ENCODE results near the gene PAXX. TPM values are rescaled to one million over a fixed set of nuclear protein-coding genes. Genes with fewer than 3 reads are reported as not detected.

Gene PAXX
- total RNA-seq, 1 donor: 23.6 TPM

GRCh38 chr9:137019891-137020683, 27.9 kb downstream of the PAXX start:
- Histone ChIP-seq H3K4me3 (ENCODE audit: low read length) (no peak overlapping the region), H3K4me1 (ENCODE audit: insufficient read depth, low read length) (no peaks in the 10 kb centered on the region), H3K27me3 (ENCODE audit: insufficient read depth, low read length) (no peaks in the 10 kb centered on the region), H3K9me3 (ENCODE audit: low read depth, low read length) (no peaks in the 10 kb centered on the region)

GRCh38 chr9:137020771-137021567, 28.7 kb downstream of the PAXX start:
- Histone ChIP-seq H3K27me3 (ENCODE audit: insufficient read depth, low read length) (no peaks in the 10 kb centered on the region), H3K4me1 (ENCODE audit: insufficient read depth, low read length) (no peaks in the 10 kb centered on the region), H3K4me3 (ENCODE audit: low read length) (no peak overlapping the region), H3K9me3 (ENCODE audit: low read depth, low read length) (no peaks in the 10 kb centered on the region)

DNA sequence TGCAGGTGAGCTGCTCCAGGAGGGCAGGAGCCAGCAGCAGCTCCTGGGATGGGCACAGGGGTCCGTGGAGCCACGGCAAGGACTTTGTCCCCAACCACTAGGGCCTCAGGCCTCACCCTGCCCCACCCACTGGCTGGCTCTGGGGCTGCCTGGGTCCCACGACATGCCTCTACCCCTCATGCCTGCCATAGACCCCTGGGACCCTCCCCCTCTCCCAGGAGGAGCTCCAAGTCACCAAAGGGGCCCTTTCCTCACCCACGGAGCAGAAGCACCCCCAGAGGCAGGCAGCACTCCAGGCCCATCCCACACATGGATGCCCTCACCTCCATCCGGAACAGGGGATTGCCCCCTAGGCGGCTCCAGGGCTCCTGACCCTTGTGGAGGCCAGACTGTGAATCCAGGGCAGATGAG, 29.4 kb downstream of the PAXX start:
- H3K27me3 ChIP-seq (ENCODE audit: insufficient read depth, low read length): no peaks in the 10 kb centered on the region
- no peak overlapping the region for H3K4me3 ChIP-seq (ENCODE audit: low read length)
- H3K4me1 ChIP-seq (ENCODE audit: insufficient read depth, low read length): peaks cover under 1% of the 10 kb centered on the region
- no peaks in the 10 kb centered on the region for H3K9me3 ChIP-seq (ENCODE audit: low read depth, low read length)

DNA sequence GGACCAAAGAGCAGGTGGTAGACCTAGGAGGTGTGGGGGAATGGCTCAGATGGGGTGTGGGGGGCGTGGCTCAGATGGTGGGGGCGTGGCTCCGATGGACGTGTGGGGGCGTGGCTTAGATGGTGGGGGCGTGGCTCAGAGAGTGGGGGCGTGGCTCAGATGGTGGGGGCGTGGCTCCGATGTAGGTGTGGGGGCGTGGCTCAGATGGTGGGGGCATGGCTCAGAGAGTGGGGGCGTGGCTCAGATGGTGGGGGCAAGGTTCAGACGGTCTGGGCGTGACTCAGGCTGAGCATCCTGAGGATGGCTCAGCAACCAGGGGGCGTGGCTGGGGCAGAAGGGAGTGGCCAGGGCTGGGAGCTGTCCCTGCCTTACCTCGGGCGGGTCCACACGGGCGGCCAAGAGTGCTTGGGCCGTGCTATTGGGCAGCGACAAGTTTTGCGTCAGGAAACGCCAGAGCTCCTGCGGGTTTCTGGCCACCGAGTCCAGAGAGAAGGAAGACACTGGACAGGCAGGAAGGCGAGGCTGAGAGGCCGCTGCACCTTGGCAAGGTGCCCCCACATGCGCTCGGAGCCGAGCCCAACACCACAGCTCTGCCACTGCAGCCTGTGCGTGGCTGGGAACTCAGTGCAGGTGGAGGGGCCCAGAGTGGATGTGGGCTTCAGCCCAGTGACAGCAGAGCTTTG, 29.9 kb downstream of the PAXX start:
- Histone ChIP-seq H3K27me3 (ENCODE audit: insufficient read depth, low read length) (no peaks in the 10 kb centered on the region), H3K4me1 (ENCODE audit: insufficient read depth, low read length) (peaks cover 6% of the 10 kb centered on the region), H3K9me3 (ENCODE audit: low read depth, low read length) (no peaks in the 10 kb centered on the region), H3K4me3 (ENCODE audit: low read length) (no peak overlapping the region)

- no peaks in the 10 kb centered on the region for H3K9me3 ChIP-seq (ENCODE audit: low read depth, low read length)
Observed at GRCh38 chr9:137022662-137023008, 30.4 kb downstream of the PAXX start.

GRCh38 chr9:137023157-137023556, 30.9 kb downstream of the PAXX start:
- Histone ChIP-seq H3K4me3 (ENCODE audit: low read length) (no peak overlapping the region), H3K27me3 (ENCODE audit: insufficient read depth, low read length) (no peaks in the 10 kb centered on the region), H3K9me3 (ENCODE audit: low read depth, low read length) (no peaks in the 10 kb centered on the region), H3K4me1 (ENCODE audit: insufficient read depth, low read length) (peaks cover 11% of the 10 kb centered on the region)

More at GRCh38 chr9:137022662-137023008, 30.4 kb downstream of the PAXX start:
- H3K4me1 ChIP-seq (ENCODE audit: insufficient read depth, low read length): peaks cover 11% of the 10 kb centered on the region
- H3K27me3 ChIP-seq (ENCODE audit: insufficient read depth, low read length): no peaks in the 10 kb centered on the region
- H3K4me3 ChIP-seq (ENCODE audit: low read length): no peak overlapping the region

DNA sequence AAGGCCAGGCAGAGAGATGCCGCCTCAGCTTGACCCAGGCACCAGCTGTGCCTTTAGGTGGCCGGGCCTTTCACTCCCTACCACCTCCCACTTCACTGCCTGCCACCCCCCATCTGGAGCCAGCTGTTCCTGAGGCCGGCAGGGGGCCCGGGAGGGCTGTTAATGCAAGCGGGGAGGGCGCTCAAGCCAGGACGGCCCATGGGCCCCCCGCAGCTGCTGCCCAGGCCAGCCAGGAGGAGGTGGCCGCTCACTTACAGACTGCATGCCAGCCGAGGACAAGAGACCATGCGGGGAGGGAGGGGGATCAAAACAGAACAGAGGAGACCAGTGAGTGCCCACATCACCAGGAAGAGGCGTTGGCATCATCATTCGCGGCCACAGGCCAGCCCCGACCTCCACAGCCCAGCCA, 31.4 kb downstream of the PAXX start:
- no peaks in the 10 kb centered on the region for H3K9me3 ChIP-seq (ENCODE audit: low read depth, low read length)
- peaks cover 14% of the 10 kb centered on the region for H3K4me1 ChIP-seq (ENCODE audit: insufficient read depth, low read length)
- no peaks in the 10 kb centered on the region for H3K27me3 ChIP-seq (ENCODE audit: insufficient read depth, low read length)
- no peak overlapping the region for H3K4me3 ChIP-seq (ENCODE audit: low read length)

- Histone ChIP-seq H3K9me3 (ENCODE audit: low read depth, low read length) (no peaks in the 10 kb centered on the region), H3K4me3 (ENCODE audit: low read length) (no peak overlapping the region), H3K4me1 (ENCODE audit: insufficient read depth, low read length) (peaks cover 34% of the 10 kb centered on the region), H3K27me3 (ENCODE audit: insufficient read depth, low read length) (no peaks in the 10 kb centered on the region)
Observed at GRCh38 chr9:137025517-137025966, 33.3 kb downstream of the PAXX start.

- Histone ChIP-seq H3K4me1 (ENCODE audit: insufficient read depth, low read length) (peaks cover 42% of the 10 kb centered on the region), H3K9me3 (ENCODE audit: low read depth, low read length) (no peaks in the 10 kb centered on the region), H3K4me3 (ENCODE audit: low read length) (no peak overlapping the region), H3K27me3 (ENCODE audit: insufficient read depth, low read length) (no peaks in the 10 kb centered on the region)
Observed at GRCh38 chr9:137026384-137026783, 34.2 kb downstream of the PAXX start.

DNA sequence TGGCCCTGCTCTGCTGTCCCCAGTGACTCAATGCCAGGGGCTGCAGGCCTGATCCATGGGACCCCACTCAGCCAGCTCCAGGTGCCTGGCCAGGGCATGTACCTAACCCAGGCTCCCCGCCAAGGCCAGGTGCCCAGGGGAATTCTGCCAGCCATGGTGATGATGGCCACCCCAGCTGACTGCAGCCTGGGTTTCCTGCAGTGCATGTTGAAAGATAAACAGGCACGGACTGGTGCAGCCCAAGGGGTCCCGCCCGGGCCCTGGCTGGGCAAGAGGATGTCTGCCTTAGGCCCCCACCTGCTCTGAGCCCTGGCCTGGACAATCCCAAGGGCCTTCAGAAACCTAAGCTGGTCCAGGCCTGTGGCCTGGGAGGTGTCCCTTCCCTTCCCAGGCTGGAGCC, 34.6 kb downstream of the PAXX start:
- Histone ChIP-seq H3K4me1 (ENCODE audit: insufficient read depth, low read length) (peaks cover 47% of the 10 kb centered on the region), H3K4me3 (ENCODE audit: low read length) (no peak overlapping the region), H3K27me3 (ENCODE audit: insufficient read depth, low read length) (no peaks in the 10 kb centered on the region)

GRCh38 chr9:137027369-137028262, 35.4 kb downstream of the PAXX start, which contains the start of gene ABCA2:
Gene ABCA2, minus strand, starts transcription at chr9:137028237. Its CDS starts 97 bp downstream, at chr9:137028140.
- H3K9me3 ChIP-seq (ENCODE audit: low read depth, low read length): no peaks in the 10 kb centered on the region
- H3K27me3 ChIP-seq (ENCODE audit: insufficient read depth, low read length): no peaks in the 10 kb centered on the region
- H3K4me3 ChIP-seq (ENCODE audit: low read length): peak within 1 kb of the TSS; percentile 43
- peaks cover 54% of the 10 kb centered on the region for H3K4me1 ChIP-seq (ENCODE audit: insufficient read depth, low read length)

More for the DNA sequence above, 34.6 kb downstream of the PAXX start:
- no peaks in the 10 kb centered on the region for H3K9me3 ChIP-seq (ENCODE audit: low read depth, low read length)

GRCh38 chr9:137028263-137029057, 36.2 kb downstream of the PAXX start:
- no peaks in the 10 kb centered on the region for H3K9me3 ChIP-seq (ENCODE audit: low read depth, low read length)
- no peaks in the 10 kb centered on the region for H3K27me3 ChIP-seq (ENCODE audit: insufficient read depth, low read length)
- H3K4me3 ChIP-seq (ENCODE audit: low read length): peak overlapping the region; percentile 43
- H3K4me1 ChIP-seq (ENCODE audit: insufficient read depth, low read length): peaks cover 63% of the 10 kb centered on the region

GRCh38 chr9:137029058-137029936, 37.1 kb downstream of the PAXX start:
- Histone ChIP-seq H3K4me3 (ENCODE audit: low read length) (peak overlapping the region; percentile 43), H3K27me3 (ENCODE audit: insufficient read depth, low read length) (no peaks in the 10 kb centered on the region)

More at GRCh38 chr9:137029058-137029936, 37.1 kb downstream of the PAXX start:
- H3K9me3 ChIP-seq (ENCODE audit: low read depth, low read length): no peaks in the 10 kb centered on the region
- H3K4me1 ChIP-seq (ENCODE audit: insufficient read depth, low read length): peaks cover 69% of the 10 kb centered on the region
